Muscle layer of duodenum (tissue), 2 donors: ENCODE data around the gene CEP70.
A peak's percentile ranks its signal among the peaks of the same experiment; 100 is the strongest.
"Not testable (repeated sequence)": the region's sequence is repeated elsewhere in the genome, so short reads cannot be mapped to it uniquely, and the experiment has no call there.

Experiments
- H3K27ac ChIP-seq: one replicate; pipeline ENCODE4 v1.7.0; 2013; ENCODE audit warnings: mild to moderate bottlenecking, low read length
- H3K27me3 ChIP-seq: one replicate; pipeline ENCODE4 v1.7.0; 2013; ENCODE audit warnings: low read depth, mild to moderate bottlenecking, control low read depth, low read length
- H3K36me3 ChIP-seq, 2 donors: one replicate each; pipeline ENCODE4 v1.7.0; 2013; ENCODE audit warnings: low read length in 2 of 2, control low read depth in 1 of 2, mild to moderate bottlenecking in 1 of 2; ENCODE audit not compliant: insufficient read depth in 2 of 2, control insufficient read depth in 1 of 2
- H3K4me1 ChIP-seq, 2 donors: one replicate each; pipeline ENCODE4 v1.7.0; 2013; ENCODE audit warnings: low read length in 2 of 2, mild to moderate bottlenecking in 2 of 2, control low read depth in 1 of 2, moderate library complexity in 1 of 2; ENCODE audit not compliant: insufficient read depth in 2 of 2, control insufficient read depth in 1 of 2
- H3K4me3 ChIP-seq, 2 donors: one replicate each; pipeline ENCODE4 v1.7.0; 2013; ENCODE audit warnings: low read length in 2 of 2, low read depth in 1 of 2, mild to moderate bottlenecking in 1 of 2
- H3K9me3 ChIP-seq, 2 donors: one replicate each; pipeline ENCODE4 v1.7.0; 2013; ENCODE audit warnings: low read length in 2 of 2, control low read depth in 1 of 2, mild to moderate bottlenecking in 1 of 2; ENCODE audit not compliant: control insufficient read depth in 1 of 2
- donor health status: healthy.

The CEP70 gene

DNA sequence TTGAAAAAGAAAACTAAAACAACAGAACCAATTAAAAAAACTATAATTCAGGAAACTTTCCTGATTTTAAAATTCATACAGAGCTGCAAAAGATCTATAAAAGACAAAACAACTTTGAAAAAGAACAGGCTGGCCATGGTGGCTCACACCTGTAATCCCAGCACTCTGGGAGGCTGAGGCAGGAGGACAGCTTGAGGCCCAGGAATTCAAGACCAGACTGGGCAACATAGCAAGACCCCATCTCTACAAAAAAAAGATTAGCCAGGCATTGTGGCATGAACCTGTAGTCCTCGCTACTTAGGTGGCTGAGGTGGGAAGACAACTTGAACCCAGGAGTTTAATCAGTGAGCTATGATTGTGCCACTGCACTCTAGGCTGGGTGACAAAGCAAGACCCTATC is 6.7 kb downstream of the CEP70 start:
- H3K4me1 ChIP-seq, result peaks cover 0 to 2% of the 10 kb centered on the region in 2 donors
- no peaks in the 10 kb centered on the region for H3K36me3 ChIP-seq
- H3K4me3 ChIP-seq, result no peak overlapping the region
- H3K9me3 ChIP-seq, result no peaks in the 10 kb centered on the region
- H3K27me3 ChIP-seq, result no peaks in the 10 kb centered on the region
- H3K27ac ChIP-seq, result no peak overlapping the region

DNA sequence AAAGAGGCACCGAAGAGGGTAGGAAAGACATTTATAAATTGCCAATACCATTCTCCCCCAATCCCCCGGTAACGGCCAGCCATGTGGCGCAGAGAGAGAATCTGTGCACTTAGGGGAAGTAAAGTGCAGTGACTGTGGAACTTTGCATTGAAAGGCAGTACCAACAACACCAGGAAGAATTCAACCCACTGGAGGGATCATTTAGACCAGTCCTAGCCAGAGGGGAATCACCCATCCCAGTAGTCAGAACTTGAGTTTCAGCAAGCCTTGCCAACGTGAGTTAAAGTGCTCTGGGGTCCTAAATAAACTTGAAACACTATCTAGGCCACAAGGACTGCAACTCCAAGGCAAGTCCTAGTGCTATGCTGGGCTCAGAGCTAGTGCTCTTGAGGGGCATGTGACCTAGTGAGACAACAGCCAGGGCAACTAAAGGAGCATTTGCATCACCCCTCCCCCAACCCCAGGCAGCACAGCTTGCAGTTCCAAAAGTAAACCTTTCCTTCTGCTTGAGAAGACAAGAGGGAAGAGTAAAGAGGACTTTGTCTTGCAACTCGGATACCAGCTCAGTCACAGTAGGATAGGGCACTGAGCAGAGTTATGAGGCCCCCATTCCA is 15.0 kb downstream of the CEP70 start:
- no peaks in the 10 kb centered on the region for H3K27me3 ChIP-seq
- no peak overlapping the region for H3K27ac ChIP-seq
- no peak overlapping the region for H3K4me3 ChIP-seq
- H3K4me1 ChIP-seq, result no peaks in the 10 kb centered on the region
- H3K9me3 ChIP-seq, result no peaks in the 10 kb centered on the region
- H3K36me3 ChIP-seq, result no peaks in the 10 kb centered on the region

DNA sequence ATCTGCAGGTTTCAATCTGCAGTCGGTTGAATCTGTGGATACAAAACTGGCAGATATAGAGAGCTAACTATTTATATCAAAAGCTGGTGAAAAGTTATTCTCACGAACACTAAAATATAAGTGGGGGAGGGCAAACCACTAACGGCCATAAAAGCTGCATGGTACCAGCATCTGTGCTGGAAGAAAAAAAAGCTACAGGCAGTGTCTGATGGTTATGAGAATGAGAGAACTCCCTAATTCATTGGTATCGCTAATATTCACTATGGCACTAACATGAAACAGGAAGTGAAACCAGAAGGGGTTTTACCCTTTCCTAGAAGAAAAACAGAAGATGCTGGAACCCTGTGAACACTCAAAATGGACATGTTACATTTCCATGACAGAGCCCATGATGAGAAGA is 15.9 kb downstream of the CEP70 start:
- Histone ChIP-seq H3K27me3 (no peaks in the 10 kb centered on the region), H3K4me1 (no peaks in the 10 kb centered on the region), H3K27ac (no peak overlapping the region), H3K9me3 (peaks cover 0 to under 1% of the 10 kb centered on the region in 2 donors), H3K36me3 (peaks cover 0 to 3% of the 10 kb centered on the region in 2 donors), H3K4me3 (no peak overlapping the region)

DNA sequence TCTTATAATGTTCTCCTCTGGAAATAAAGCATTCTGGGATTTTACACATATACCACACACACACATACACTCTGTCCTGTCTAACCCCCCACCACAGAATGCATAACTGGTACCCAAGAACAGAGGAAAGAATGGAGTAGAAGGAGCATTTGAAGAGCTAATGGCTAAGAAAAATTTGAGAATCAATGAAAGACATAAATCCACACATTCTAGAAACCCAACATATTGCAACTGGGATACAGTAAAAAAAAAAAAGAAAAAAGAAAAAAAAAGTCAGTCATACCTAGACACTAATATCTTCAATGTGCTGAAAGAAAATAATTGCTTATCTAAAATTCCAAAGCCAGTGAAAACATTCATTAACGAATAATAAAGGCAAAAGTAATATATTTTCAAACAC is 20.9 kb downstream of the CEP70 start:
- no peak overlapping the region for H3K27ac ChIP-seq
- no peaks in the 10 kb centered on the region for H3K4me1 ChIP-seq
- H3K4me3 ChIP-seq, result no peak overlapping the region
- no peaks in the 10 kb centered on the region for H3K27me3 ChIP-seq
- peaks cover 0 to 3% of the 10 kb centered on the region in 2 donors for H3K9me3 ChIP-seq
- H3K36me3 ChIP-seq, result peaks cover 7 to 11% of the 10 kb centered on the region in 2 donors

DNA sequence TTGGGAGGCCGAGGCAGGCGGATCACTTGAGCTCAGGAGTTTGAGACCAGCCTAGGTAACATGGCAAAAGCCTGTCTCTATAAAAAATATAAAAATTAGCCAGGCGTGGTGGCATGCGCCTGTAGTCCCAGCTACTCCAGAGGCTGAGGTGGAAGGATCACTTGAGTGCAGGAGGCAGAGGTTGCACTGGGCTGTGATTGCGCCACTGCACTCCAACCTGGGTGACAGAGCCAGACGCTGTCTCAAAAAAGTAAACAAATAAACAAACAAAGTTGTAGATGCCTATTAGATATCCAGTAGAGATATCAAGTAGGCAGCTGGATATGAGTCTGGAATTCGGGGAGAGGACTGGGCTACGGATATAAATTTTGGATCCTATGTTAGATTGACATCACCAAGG is 24.4 kb downstream of the CEP70 start:
- not testable (repeated sequence) for H3K4me3 ChIP-seq, H3K27me3 ChIP-seq, H3K9me3 ChIP-seq, H3K4me1 ChIP-seq, H3K27ac ChIP-seq
- H3K36me3 ChIP-seq, result peaks cover 7 to 20% of the 10 kb centered on the region in 2 donors

DNA sequence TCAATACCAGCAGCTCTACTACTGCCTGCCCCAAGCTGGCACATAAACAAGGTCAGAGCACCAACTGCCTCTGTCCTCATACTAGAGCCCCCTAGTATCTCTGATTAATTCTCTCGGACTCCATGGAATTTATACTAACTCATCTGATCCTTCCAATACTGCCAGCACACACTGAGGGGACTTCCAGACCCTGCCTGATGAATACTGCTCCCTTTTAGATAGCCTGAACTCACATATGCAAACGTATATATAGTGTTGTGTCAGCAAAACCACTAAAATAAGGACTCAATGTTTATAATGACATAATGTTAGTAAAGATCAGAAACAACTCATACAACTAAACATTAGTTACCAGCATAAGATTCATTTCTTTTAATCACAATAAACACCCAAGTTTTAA is 25.0 kb downstream of the CEP70 start:
- H3K4me1 ChIP-seq, result no peaks in the 10 kb centered on the region
- H3K27ac ChIP-seq, result no peak overlapping the region
- H3K36me3 ChIP-seq, result peaks cover 7 to 20% of the 10 kb centered on the region in 2 donors
- peaks cover 0 to 3% of the 10 kb centered on the region in 2 donors for H3K9me3 ChIP-seq
- H3K4me3 ChIP-seq, result no peak overlapping the region
- no peaks in the 10 kb centered on the region for H3K27me3 ChIP-seq

DNA sequence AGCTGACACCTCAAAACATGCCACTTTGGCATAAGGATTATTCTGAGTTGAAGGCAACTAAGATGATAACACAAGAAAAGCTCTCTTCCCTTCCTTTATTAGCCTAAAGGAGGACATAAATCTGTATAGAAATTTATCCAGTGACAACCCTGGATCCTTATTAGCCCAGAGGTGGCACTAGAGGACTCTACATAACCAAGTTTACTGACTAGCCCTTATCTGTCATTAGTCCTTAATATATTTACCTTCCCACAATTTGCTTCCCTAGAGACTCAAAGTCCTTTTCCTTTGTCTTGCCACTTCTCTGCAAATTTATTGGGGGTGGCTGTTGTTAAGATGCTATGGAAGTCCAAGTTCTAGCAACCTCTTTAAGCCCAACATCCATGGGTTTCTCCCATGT is 26.7 kb downstream of the CEP70 start:
- Histone ChIP-seq H3K4me3 (no peak overlapping the region), H3K9me3 (no peaks in the 10 kb centered on the region), H3K4me1 (no peaks in the 10 kb centered on the region), H3K27me3 (no peaks in the 10 kb centered on the region), H3K36me3 (peaks cover 7 to 14% of the 10 kb centered on the region in 2 donors), H3K27ac (no peak overlapping the region)

DNA sequence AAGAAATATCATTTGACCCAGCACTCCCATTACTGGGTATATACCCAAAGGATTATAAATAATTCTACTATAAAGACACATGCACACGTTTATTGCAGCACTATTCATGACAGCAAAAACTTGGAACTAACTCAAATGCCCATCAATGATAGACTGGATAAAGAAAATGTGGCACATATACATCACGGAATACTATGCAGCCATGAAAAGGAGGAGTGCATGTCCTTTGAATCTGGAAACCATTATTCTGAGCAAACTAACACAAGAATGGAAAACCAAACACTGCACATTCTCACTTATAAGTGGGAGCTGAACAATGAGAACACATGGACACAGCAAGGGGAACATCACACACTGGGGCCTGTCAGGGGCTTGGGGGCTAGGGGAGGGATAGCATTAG is 27.8 kb downstream of the CEP70 start:
- H3K27me3 ChIP-seq, H3K4me1 ChIP-seq, H3K36me3 ChIP-seq, H3K27ac ChIP-seq, H3K9me3 ChIP-seq, H3K4me3 ChIP-seq: not testable (repeated sequence)

DNA sequence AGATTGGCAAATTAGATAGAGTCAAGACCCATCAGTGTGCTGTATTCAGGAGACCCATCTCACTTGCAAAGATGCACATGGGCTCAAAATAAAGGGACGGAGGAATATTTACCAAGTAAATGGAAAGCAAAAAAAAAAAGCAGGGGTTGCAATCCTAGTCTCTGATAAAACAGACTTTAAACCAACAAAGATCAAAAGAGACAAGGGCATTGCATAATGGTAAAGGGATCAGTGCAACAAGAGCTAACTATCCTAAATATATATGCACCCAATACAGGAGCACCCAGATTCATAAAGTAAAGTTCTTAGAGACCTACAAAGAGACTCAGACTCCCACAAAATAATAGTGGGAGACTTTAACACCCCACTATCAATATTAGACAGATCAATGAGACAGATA is 31.2 kb downstream of the CEP70 start:
- H3K27me3 ChIP-seq, H3K4me3 ChIP-seq, H3K27ac ChIP-seq, H3K4me1 ChIP-seq: not testable (repeated sequence)
- Histone ChIP-seq H3K9me3 (peaks cover 0 to 21% of the 10 kb centered on the region in 2 donors), H3K36me3 (peaks cover 0 to 39% of the 10 kb centered on the region in 2 donors)

DNA sequence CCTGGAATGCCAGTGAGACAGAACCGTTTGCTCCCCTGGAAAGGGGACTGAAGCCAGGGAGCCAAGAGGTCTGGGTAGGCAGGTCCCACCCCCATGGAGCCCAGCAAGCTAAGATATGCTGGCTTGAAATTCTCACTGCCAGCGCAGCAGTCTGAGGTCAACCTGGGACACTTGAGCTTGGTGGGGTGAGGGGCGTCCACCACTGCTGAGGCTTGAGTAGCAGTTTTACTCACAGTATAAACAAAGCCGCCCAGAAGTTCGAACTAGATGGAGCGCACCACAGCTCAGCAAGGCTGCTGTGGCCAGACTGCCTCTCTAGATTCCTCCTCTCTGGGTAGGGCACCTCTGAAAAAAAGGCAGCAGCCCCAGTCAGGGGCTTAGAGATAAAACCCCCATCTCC is 33.6 kb downstream of the CEP70 start:
- Histone ChIP-seq H3K4me1 (no peaks in the 10 kb centered on the region), H3K36me3 (peaks cover 0 to 29% of the 10 kb centered on the region in 2 donors), H3K27me3 (no peaks in the 10 kb centered on the region), H3K9me3 (peaks cover 0 to 25% of the 10 kb centered on the region in 2 donors), H3K27ac (no peak overlapping the region), H3K4me3 (peak overlapping the region in 1 of 2 donors; percentile 2)

DNA sequence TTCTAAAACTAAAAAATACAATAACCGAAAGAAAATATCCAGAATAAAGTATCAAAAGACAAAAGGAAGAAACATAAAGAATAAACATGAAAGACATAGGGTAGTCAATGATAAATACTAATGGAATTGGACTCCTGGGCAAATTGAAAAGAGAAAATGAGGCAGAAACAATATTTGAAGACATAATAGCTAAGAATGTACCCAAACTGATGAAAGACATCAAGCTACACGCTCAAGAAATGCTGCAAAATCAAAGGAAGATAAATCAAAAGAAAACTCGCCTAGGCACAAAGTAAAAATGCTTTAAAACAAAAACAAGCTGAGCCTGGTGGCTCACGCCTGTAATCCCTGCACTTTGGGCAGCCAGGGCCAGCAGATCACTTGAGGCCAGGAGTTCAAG is 34.9 kb downstream of the CEP70 start:
- peaks cover 0 to 29% of the 10 kb centered on the region in 2 donors for H3K36me3 ChIP-seq
- H3K27me3 ChIP-seq, result no peaks in the 10 kb centered on the region
- no peak overlapping the region for H3K27ac ChIP-seq
- no peaks in the 10 kb centered on the region for H3K4me1 ChIP-seq
- H3K9me3 ChIP-seq, result peaks cover 0 to 25% of the 10 kb centered on the region in 2 donors
- H3K4me3 ChIP-seq, result peak overlapping the region in 1 of 2 donors; percentile 19

DNA sequence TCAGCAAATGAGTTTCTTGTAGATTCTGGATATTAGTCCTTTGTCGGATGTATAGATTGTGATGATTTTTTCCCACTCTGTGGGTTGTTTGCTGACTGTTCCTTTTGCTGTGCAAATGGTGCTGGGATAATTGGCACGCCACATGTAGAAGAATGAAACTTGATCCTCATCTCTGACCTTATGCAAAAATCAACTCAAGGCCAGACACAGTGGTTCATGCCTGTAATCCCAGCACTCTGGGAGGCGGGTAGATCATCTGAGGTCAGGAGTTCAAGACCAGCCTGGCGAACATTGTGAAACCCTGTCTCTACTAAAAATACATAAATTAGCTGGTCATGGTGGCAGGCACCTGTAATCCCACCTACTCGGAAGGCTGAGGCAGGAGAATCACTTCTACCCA is 39.3 kb downstream of the CEP70 start:
- not testable (repeated sequence) for H3K4me1 ChIP-seq, H3K4me3 ChIP-seq, H3K27me3 ChIP-seq, H3K27ac ChIP-seq
- Histone ChIP-seq H3K9me3 (peaks cover 0 to 23% of the 10 kb centered on the region in 2 donors), H3K36me3 (peaks cover 0 to 19% of the 10 kb centered on the region in 2 donors)
